Panc1 (cell line): Measurements from ENCODE around the gene CDH12. TPM values are rescaled to one million over a fixed set of nuclear protein-coding genes. Genes with fewer than 3 reads are reported as not detected.

Experiments used
- ATAC-seq: fragments of 200-7000 bp; cut with Tn5 transposase; 2 replicates; pipeline ENCODE4 v1.9.1; 2020; ENCODE audit warnings: mild to moderate bottlenecking, moderate library complexity
- BruUV-seq: library from RNA; stranded (reverse); fragments of 400-500 nt; replicated peaks from 2 replicates; lab custom pipeline; 2021; lab: Mats Ljungman, UMichigan
- CTCF ChIA-PET: fragments of 300-600 bp; sonication (Branson Sonifier 250); formaldehyde crosslinking; loops from one replicate; lab custom pipeline; 2022; ENCODE audit warnings: antibody characterized with exemption; lab: Charles Lee
- POLR2A ChIA-PET: fragments of 300-600 bp; sonication (Branson Sonifier 250); formaldehyde crosslinking; loops from one replicate; lab custom pipeline; 2022; ENCODE audit warnings: antibody characterized with exemption; lab: Charles Lee
- DNase-seq: peaks from one replicate; pipeline ENCODE4 v3.0.0-alpha.2; 2010; ENCODE audit warnings: low read depth, low spot score
- H3K27ac ChIP-seq: 2 replicates; pipeline ENCODE4 v1.5.1; 2011; ENCODE audit warnings: mild to moderate bottlenecking, low read length, inconsistent platforms
- H3K27me3 ChIP-seq: fragments of 200-500 bp; sonication (Bioruptor generic); 2 replicates; pipeline ENCODE4 v1.6.0; 2014; ENCODE audit warnings: low read length, inconsistent platforms; ENCODE audit not compliant: control insufficient read depth, insufficient read depth
- H3K36me3 ChIP-seq: fragments of 200-500 bp; sonication (Bioruptor generic); 2 replicates; pipeline ENCODE4 v1.5.1; 2014; ENCODE audit warnings: inconsistent platforms, mild to moderate bottlenecking, low read length, moderate library complexity; ENCODE audit not compliant: control insufficient read depth, insufficient read depth
- H3K4me1 ChIP-seq: 2 replicates; pipeline ENCODE4 v1.5.1; 2011; ENCODE audit warnings: inconsistent platforms, mild to moderate bottlenecking, low read length, moderate library complexity; ENCODE audit not compliant: control insufficient read depth, insufficient read depth
- H3K4me3 ChIP-seq, 2 experiments: 2 replicates each; pipeline ENCODE4 v1.5.1; 2011 to 2012; ENCODE audit warnings: low read depth in 2 of 2, low read length in 2 of 2, mild to moderate bottlenecking in 2 of 2, inconsistent platforms in 1 of 2, moderate library complexity in 1 of 2
- H3K9me3 ChIP-seq: fragments of 200-500 bp; sonication (Bioruptor generic); 2 replicates; pipeline ENCODE4 v1.5.1; 2014; ENCODE audit warnings: low read depth, mild to moderate bottlenecking, inconsistent platforms, low read length, moderate library complexity; ENCODE audit not compliant: control insufficient read depth, insufficient read depth
- POLR2AphosphoS5 ChIP-seq: IDR thresholded peaks from 2 replicates; pipeline ENCODE4 v1.6.1; 2012; ENCODE audit warnings: mild to moderate bottlenecking, low read depth, low read length, moderate library complexity
- SIN3A ChIP-seq: IDR thresholded peaks from 2 replicates; pipeline ENCODE4 v1.6.1; 2012; ENCODE audit warnings: low read depth, mild to moderate bottlenecking, low read length, moderate library complexity, borderline replicate concordance; ENCODE audit not compliant: insufficient read depth
- TCF7L2 ChIP-seq: IDR thresholded peaks from 2 replicates; pipeline ENCODE4 v1.6.1; 2011; ENCODE audit warnings: mild to moderate bottlenecking, low read depth, low read length, inconsistent platforms
- in situ Hi-C: cut with HindIII; loops from 2 replicates; pipeline ENCODE4 v1.10.0; 2016; ENCODE audit warnings: low sequenced_read_pairs, low pct_unique_long_range_greater_than_20kb
- intact Hi-C: fragments of 100-400 bp; cut with micrococcal nuclease; formaldehyde crosslinking; loops from one replicate; pipeline ENCODE4 v1.10.0; 2022; ENCODE audit not compliant: unreplicated experiment
- total RNA-seq: library from RNA; stranded (reverse); gene quantifications from one replicate; pipeline ENCODE4 v1.2.1, GENCODE V29; 2021; ENCODE audit not compliant: unreplicated experiment
- TF ChIP-seq, protein P1 (sequence below): fragments of 450-650 bp; IDR thresholded peaks from 2 replicates; pipeline ENCODE4 v1.5.1; 2017; ENCODE audit warnings: mild to moderate bottlenecking

Gene CDH12
- total RNA-seq, 1 experiment from 2014 or later, result not detected

GRCh38 chr5:21701317-21701716, 1151.8 kb downstream of the CDH12 start:
- BruUV-seq, result no TSS peak
- in situ Hi-C loops (no loop called here), intact Hi-C loops (no loop called here)
- no peak for ATAC-seq
- H3K36me3 ChIP-seq, result no peaks in the 10 kb centered on the region
- ChIA-PET CTCF (no interaction called here), POLR2A (interaction anchor here (0.6 kb wide), 1 partner anchor 1429 kb away, joined by 3 read pairs; no protein-coding TSS in a partner anchor)
- H3K9me3 ChIP-seq, result no peaks in the 10 kb centered on the region
- DNase-seq, result no peak
- H3K27me3 ChIP-seq, result no peaks in the 10 kb centered on the region
- TF ChIP-seq SIN3A, result no peak
- TF ChIP-seq, protein P1, sequence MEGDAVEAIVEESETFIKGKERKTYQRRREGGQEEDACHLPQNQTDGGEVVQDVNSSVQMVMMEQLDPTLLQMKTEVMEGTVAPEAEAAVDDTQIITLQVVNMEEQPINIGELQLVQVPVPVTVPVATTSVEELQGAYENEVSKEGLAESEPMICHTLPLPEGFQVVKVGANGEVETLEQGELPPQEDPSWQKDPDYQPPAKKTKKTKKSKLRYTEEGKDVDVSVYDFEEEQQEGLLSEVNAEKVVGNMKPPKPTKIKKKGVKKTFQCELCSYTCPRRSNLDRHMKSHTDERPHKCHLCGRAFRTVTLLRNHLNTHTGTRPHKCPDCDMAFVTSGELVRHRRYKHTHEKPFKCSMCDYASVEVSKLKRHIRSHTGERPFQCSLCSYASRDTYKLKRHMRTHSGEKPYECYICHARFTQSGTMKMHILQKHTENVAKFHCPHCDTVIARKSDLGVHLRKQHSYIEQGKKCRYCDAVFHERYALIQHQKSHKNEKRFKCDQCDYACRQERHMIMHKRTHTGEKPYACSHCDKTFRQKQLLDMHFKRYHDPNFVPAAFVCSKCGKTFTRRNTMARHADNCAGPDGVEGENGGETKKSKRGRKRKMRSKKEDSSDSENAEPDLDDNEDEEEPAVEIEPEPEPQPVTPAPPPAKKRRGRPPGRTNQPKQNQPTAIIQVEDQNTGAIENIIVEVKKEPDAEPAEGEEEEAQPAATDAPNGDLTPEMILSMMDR, result no peak
- TF ChIP-seq POLR2AphosphoS5, result no peak
- no peak for TF ChIP-seq TCF7L2
- no peak overlapping the region for H3K27ac ChIP-seq
- no peaks in the 10 kb centered on the region; the same call in 1 of the 2 replicates for H3K4me1 ChIP-seq
- H3K4me3 ChIP-seq, result no peak overlapping the region
